Osteocyte (in vitro differentiated cells): ENCODE measurements around the gene GSDME. TPM values are rescaled to one million over a fixed set of nuclear protein-coding genes. Genes with fewer than 3 reads are reported as not detected.
A peak's percentile ranks its signal among the peaks of the same experiment; 100 is the strongest.

Source experiments
- DNase-seq: peaks from one replicate; pipeline ENCODE4 v3.0.0; 2021; ENCODE audit warnings: mixed read lengths; ENCODE audit not compliant: unreplicated experiment; ENCODE audit errors: extremely low spot score
- H3K27ac Mint-ChIP-seq: one replicate; pipeline ENCODE4 v1.8.0; 2021; ENCODE audit warnings: mild to moderate bottlenecking, mixed read lengths; ENCODE audit not compliant: unreplicated experiment
- H3K27me3 Mint-ChIP-seq: one replicate; pipeline ENCODE4 v1.8.0; 2021; ENCODE audit warnings: mixed read lengths; ENCODE audit not compliant: unreplicated experiment
- H3K36me3 Mint-ChIP-seq: one replicate; pipeline ENCODE4 v1.8.0; 2021; ENCODE audit warnings: mixed read lengths; ENCODE audit not compliant: unreplicated experiment
- H3K4me1 Mint-ChIP-seq: one replicate; pipeline ENCODE4 v1.8.0; 2021; ENCODE audit warnings: mixed read lengths; ENCODE audit not compliant: unreplicated experiment
- H3K4me3 Mint-ChIP-seq: one replicate; pipeline ENCODE4 v1.8.0; 2021; ENCODE audit warnings: mild to moderate bottlenecking, moderate library complexity, mixed read lengths; ENCODE audit not compliant: unreplicated experiment
- H3K9me3 Mint-ChIP-seq: one replicate; pipeline ENCODE4 v1.8.0; 2021; ENCODE audit warnings: mixed read lengths; ENCODE audit not compliant: unreplicated experiment
- total RNA-seq: library from RNA; stranded (reverse); gene quantifications from 2 replicates; pipeline ENCODE4 v1.2.1, GENCODE V29; 2021
- TF ChIP-seq, protein P1 (sequence below): fragments of 200-600 bp; sonication (generic); IDR thresholded peaks from 2 replicates; pipeline ENCODE4 v1.5.0; 2021; ENCODE audit warnings: antibody characterized with exemption, mild to moderate bottlenecking, moderate library complexity

Gene GSDME
- total RNA-seq, 1 donor from 2014 or later: 10.2 TPM

DNA sequence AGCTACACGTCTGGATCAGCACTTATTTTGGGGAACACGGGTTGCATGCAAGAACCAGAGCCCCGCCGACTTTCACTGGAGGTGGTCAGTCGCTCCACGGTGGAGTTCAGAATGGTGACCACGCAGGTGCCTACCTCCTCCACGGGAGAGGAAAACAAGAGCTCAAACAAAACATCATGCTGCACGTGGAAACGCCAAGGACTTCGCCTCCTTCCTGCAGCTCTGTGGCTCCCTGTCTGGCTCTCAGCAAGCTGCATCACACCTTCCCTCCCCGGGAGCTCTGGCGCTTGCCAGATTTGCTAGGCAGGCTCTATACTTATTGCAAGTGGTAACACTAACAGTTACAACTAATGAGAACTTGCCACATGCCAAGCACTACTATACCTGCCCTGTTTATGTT, 26.0 kb downstream of the GSDME start:
- H3K9me3 Mint-ChIP-seq: peaks cover 6% of the 10 kb centered on the region
- peaks cover 13% of the 10 kb centered on the region for H3K4me1 Mint-ChIP-seq
- H3K27me3 Mint-ChIP-seq: no peaks in the 10 kb centered on the region
- peak; percentile 74 for DNase-seq
- no peak overlapping the region for H3K4me3 Mint-ChIP-seq
- H3K27ac Mint-ChIP-seq: no peak overlapping the region
- peaks cover 3% of the 10 kb centered on the region for H3K36me3 Mint-ChIP-seq
- TF ChIP-seq, protein P1, sequence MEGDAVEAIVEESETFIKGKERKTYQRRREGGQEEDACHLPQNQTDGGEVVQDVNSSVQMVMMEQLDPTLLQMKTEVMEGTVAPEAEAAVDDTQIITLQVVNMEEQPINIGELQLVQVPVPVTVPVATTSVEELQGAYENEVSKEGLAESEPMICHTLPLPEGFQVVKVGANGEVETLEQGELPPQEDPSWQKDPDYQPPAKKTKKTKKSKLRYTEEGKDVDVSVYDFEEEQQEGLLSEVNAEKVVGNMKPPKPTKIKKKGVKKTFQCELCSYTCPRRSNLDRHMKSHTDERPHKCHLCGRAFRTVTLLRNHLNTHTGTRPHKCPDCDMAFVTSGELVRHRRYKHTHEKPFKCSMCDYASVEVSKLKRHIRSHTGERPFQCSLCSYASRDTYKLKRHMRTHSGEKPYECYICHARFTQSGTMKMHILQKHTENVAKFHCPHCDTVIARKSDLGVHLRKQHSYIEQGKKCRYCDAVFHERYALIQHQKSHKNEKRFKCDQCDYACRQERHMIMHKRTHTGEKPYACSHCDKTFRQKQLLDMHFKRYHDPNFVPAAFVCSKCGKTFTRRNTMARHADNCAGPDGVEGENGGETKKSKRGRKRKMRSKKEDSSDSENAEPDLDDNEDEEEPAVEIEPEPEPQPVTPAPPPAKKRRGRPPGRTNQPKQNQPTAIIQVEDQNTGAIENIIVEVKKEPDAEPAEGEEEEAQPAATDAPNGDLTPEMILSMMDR: no peak

DNA sequence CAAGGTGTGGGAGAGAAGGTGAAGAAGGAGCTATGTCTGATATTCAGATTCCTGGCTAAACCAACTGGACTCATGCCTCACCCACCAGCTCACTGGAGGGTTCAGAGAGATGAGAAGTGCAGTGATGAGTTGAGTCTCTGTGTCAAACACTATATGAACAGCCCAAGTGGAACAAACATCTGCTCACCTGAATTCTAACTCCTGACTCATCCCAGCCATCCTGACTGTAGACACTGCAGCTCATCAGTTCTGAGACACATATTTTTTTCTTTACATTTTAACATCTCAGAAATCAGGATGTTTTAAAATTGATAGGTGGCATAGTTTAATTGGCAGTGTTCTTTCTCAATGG, 27.3 kb downstream of the GSDME start:
- no peaks in the 10 kb centered on the region for H3K9me3 Mint-ChIP-seq
- H3K4me1 Mint-ChIP-seq: peaks cover 11% of the 10 kb centered on the region
- H3K4me3 Mint-ChIP-seq: no peak overlapping the region
- no peaks in the 10 kb centered on the region for H3K36me3 Mint-ChIP-seq
- TF ChIP-seq, protein P1: no peak
- no peak for DNase-seq
- no peaks in the 10 kb centered on the region for H3K27me3 Mint-ChIP-seq
- no peak overlapping the region for H3K27ac Mint-ChIP-seq

DNA sequence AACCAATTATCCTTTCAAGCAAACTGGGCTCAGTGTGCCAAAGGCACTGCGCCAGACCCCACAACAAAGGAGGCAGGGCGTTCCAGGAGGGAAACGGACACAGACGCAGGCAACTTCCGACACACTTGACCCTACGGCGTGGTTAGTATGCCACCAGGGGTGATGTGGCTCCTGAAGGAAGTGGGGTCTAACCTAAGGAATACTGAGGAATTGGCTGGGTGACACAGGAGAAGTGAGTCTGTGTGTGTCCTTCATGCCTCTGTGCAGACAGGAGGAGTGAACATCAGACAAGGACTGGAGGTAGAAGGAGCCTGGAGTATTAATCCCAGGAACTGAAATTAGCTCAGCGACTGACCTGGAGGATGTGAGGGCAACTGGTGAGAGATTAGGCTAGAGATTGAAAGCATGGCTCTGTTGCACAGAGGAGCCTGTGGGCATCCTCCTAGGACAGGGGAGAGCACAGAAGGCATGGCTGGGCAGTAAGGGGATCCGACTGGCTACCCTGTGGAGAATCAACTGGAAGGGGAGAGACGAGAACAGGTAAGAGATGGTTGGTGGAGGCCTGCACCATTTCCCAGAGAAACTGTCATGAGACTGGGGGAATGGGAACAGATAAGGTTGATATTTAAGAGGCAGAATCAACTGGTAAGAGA, 27.8 kb downstream of the GSDME start:
- Mint-ChIP-seq H3K4me3 (no peak overlapping the region), H3K27ac (no peak overlapping the region), H3K9me3 (no peaks in the 10 kb centered on the region), H3K27me3 (no peaks in the 10 kb centered on the region), H3K4me1 (peaks cover 11% of the 10 kb centered on the region), H3K36me3 (no peaks in the 10 kb centered on the region)
- TF ChIP-seq, protein P1: no peak
- peak; percentile 67 for DNase-seq

DNA sequence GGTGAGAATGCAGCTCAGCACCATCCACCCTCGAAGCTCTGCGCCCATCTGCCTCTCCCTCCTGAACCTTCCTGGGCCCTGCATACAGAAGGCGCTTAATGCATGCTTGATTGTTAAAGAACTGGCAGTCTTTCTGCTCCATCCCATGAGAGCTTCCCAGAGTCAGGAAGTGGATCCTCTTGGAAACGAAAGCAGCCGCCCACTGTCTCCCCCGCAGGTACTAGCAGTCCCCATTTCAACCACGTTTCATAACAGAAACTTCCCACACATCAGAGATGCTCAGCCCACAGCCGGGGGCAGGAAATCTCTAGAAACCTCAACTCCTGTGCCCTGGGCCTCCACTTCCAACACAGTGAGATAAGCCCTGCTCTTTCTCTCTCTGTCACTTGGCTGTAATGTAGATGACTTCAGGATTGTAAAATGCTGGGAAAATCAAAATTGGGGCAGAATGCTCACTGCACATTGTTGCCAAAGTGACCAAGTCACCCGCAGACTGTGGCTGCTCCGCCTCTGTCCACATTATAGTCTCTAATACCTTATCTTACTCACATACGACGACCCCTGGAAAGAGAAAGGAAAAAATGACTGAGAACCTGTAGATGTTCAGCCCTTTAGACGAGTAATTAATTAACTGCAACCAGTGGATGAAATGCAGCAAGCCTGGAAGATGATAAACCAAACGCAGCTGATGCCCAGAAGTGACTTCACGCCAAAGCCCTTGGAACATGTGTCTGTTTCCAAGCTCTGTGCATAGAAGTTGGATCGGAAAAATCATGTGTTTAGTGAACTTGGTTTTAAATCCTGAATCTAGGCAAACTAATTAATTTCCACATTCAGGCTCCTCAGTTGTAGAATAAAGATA, 28.5 kb downstream of the GSDME start:
- TF ChIP-seq, protein P1: no peak
- H3K4me1 Mint-ChIP-seq: peaks cover 6% of the 10 kb centered on the region
- peak; percentile 57 for DNase-seq
- H3K36me3 Mint-ChIP-seq: no peaks in the 10 kb centered on the region
- H3K4me3 Mint-ChIP-seq: no peak overlapping the region
- H3K27ac Mint-ChIP-seq: no peak overlapping the region
- no peaks in the 10 kb centered on the region for H3K27me3 Mint-ChIP-seq
- H3K9me3 Mint-ChIP-seq: no peaks in the 10 kb centered on the region

DNA sequence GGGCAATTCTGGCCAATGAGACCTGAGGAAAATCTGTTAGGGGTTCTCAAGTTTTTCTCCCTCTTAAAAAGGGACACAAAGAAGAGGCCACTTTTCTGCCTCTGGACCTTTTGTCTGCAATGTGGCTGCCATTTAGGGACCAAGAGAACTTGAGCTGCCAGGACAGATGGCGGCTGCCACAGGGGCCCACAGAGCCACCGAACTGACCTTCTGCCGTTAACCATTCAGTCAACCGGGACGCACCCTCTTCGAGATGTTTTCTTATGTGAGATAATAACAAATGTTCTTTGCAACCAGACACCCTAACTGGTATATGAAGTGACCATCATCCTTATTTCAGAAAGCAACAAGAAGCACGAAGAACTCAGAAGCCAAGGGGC, 29.2 kb downstream of the GSDME start:
- TF ChIP-seq, protein P1: no peak
- DNase-seq: no peak
- no peak overlapping the region for H3K4me3 Mint-ChIP-seq
- no peak overlapping the region for H3K27ac Mint-ChIP-seq
- H3K9me3 Mint-ChIP-seq: no peaks in the 10 kb centered on the region
- no peaks in the 10 kb centered on the region for H3K36me3 Mint-ChIP-seq
- peaks cover 4% of the 10 kb centered on the region for H3K4me1 Mint-ChIP-seq
- no peaks in the 10 kb centered on the region for H3K27me3 Mint-ChIP-seq
